HepG2 (cell line): ENCODE results near the gene TMEM247. TPM values are rescaled to one million over a fixed set of nuclear protein-coding genes. Genes with fewer than 3 reads are reported as not detected.

Source experiments
- BRF2 ChIP-seq: sonication (generic); formaldehyde crosslinking; IDR thresholded peaks from 2 replicates; pipeline ENCODE4 v1.8.1; 2022; ENCODE audit warnings: mild to moderate bottlenecking, missing genetic modification reagents
- HDAC2 ChIP-seq: sonication (generic); formaldehyde crosslinking; IDR thresholded peaks from 2 replicates; pipeline ENCODE4 v1.4.0; 2020; ENCODE audit warnings: missing genetic modification reagents
- KDM6A ChIP-seq: IDR thresholded peaks from 2 replicates; pipeline ENCODE4 v1.6.1; 2016; ENCODE audit warnings: low read depth
- KLF11 ChIP-seq: IDR thresholded peaks from 2 replicates; pipeline ENCODE4 v1.6.1; 2016; ENCODE audit warnings: missing compliant biosample characterization
- MED1 ChIP-seq: sonication (generic); formaldehyde crosslinking; IDR thresholded peaks from 2 replicates; pipeline ENCODE4 v1.4.0; 2020; ENCODE audit warnings: missing genetic modification reagents
- NAIF1 ChIP-seq: sonication (generic); formaldehyde crosslinking; IDR thresholded peaks from 2 replicates; pipeline ENCODE4 v1.5.0; 2020; ENCODE audit warnings: mild to moderate bottlenecking, missing genetic modification reagents, borderline replicate concordance
- NR2C2 ChIP-seq: sonication (generic); formaldehyde crosslinking; IDR thresholded peaks from 2 replicates; pipeline ENCODE4 v1.4.0; 2020; ENCODE audit warnings: missing genetic modification reagents, mild to moderate bottlenecking, moderate library complexity, borderline replicate concordance
- PAXIP1 ChIP-seq: sonication (generic); formaldehyde crosslinking; conservative IDR thresholded peaks from 2 replicates; pipeline ENCODE4 v1.4.0; 2020; ENCODE audit warnings: mild to moderate bottlenecking, missing genetic modification reagents, moderate library complexity
- RARA ChIP-seq: IDR thresholded peaks from 2 replicates; pipeline ENCODE4 v1.6.1; 2016; ENCODE audit warnings: missing genetic modification reagents, missing compliant biosample characterization
- RBAK ChIP-seq: sonication (generic); formaldehyde crosslinking; IDR thresholded peaks from 2 replicates; pipeline ENCODE4 v1.5.1; 2020; ENCODE audit warnings: mild to moderate bottlenecking, missing genetic modification reagents
- SP4 ChIP-seq: sonication (generic); formaldehyde crosslinking; IDR thresholded peaks from 2 replicates; pipeline ENCODE4 v1.8.1; 2023; ENCODE audit warnings: mild to moderate bottlenecking, missing genetic modification reagents
- TGIF2 ChIP-seq: IDR thresholded peaks from 2 replicates; pipeline ENCODE4 v1.6.1; 2016; ENCODE audit warnings: control low read depth, missing compliant biosample characterization
- THAP7 ChIP-seq: sonication (generic); formaldehyde crosslinking; IDR thresholded peaks from 2 replicates; pipeline ENCODE4 v1.8.1; 2023; ENCODE audit warnings: mild to moderate bottlenecking, missing genetic modification reagents
- ZBTB7B ChIP-seq: sonication (generic); formaldehyde crosslinking; IDR thresholded peaks from 2 replicates; pipeline ENCODE4 v1.4.0; 2020; ENCODE audit warnings: missing genetic modification reagents
- ZC3H4 ChIP-seq: sonication (generic); formaldehyde crosslinking; IDR thresholded peaks from 2 replicates; pipeline ENCODE4 v1.4.0; 2020; ENCODE audit warnings: missing genetic modification reagents, borderline replicate concordance
- ZHX1 ChIP-seq: sonication (generic); formaldehyde crosslinking; IDR thresholded peaks from 2 replicates; pipeline ENCODE4 v1.8.1; 2022; ENCODE audit warnings: low read depth, mild to moderate bottlenecking, missing genetic modification reagents
- ZNF34 ChIP-seq: sonication (generic); formaldehyde crosslinking; IDR thresholded peaks from 2 replicates; pipeline ENCODE4 v1.4.0; 2020; ENCODE audit warnings: mild to moderate bottlenecking, missing genetic modification reagents, borderline replicate concordance
- ZNF513 ChIP-seq: sonication (generic); formaldehyde crosslinking; conservative IDR thresholded peaks from 2 replicates; pipeline ENCODE4 v1.5.0; 2020; ENCODE audit warnings: missing genetic modification reagents
- ZNF644 ChIP-seq: IDR thresholded peaks from 2 replicates; pipeline ENCODE4 v1.6.1; 2016; ENCODE audit warnings: low read depth
- ZNF839 ChIP-seq: sonication (generic); formaldehyde crosslinking; IDR thresholded peaks from 2 replicates; pipeline ENCODE4 v1.4.0; 2020; ENCODE audit warnings: missing genetic modification reagents, mild to moderate bottlenecking, borderline replicate concordance
- ZSCAN29 ChIP-seq: sonication (generic); formaldehyde crosslinking; conservative IDR thresholded peaks from 2 replicates; pipeline ENCODE4 v1.4.0; 2020; ENCODE audit warnings: mild to moderate bottlenecking, missing genetic modification reagents
- polyA plus RNA-seq, 8 experiments: library from polyadenylated mRNA; depleted of rRNA in 3 of 8; stranded (reverse) in 7 of 8; unstranded in 1 of 8; fragments of >200 nt; fragmentation: Illumina TruSeq in 4 of 8; extraction: Trizol in 4 of 8; gene quantifications; 2 replicates each; pipeline versions ENCODE4 v1.2.1 to v1.2.3, GENCODE V29; 2011 to 2016; ENCODE audit warnings: low read depth in 4 of 8, missing spikeins in 1 of 8, mixed read lengths in 1 of 8; ENCODE audit not compliant: insufficient read depth in 1 of 8
- total RNA-seq, 5 experiments: library from RNA; depleted of rRNA; stranded (reverse); fragments of >200 nt; fragmentation: Illumina TruSeq; extraction: Trizol; gene quantifications; 2 replicates each; pipeline ENCODE4 v1.2.3, GENCODE V29; 2016; ENCODE audit warnings: low read depth in 1 of 5

Gene TMEM247
- total and polyA plus RNA-seq, 2 of the 13 experiments (the other 11 are each of a cell fraction or from before 2014, with no cell fraction given) = not detected

- TF ChIP-seq NAIF1 (CRISPR knock-in tag) (0 out of 2 replicates have a peak, but pooled peaks have one; percentile 19), ZSCAN29 (CRISPR knock-in tag) (peak; percentile 78; the same call in 1 of the 2 replicates), KDM6A (CRISPR knock-in tag) (peak; percentile 31; the same call in 1 of the 2 replicates), THAP7 (CRISPR knock-in tag) (no peak), NR2C2 (CRISPR knock-in tag) (peak; percentile 36; the same call in 1 of the 2 replicates), ZC3H4 (CRISPR knock-in tag) (no peak), BRF2 (peak; percentile 93), ZNF34 (CRISPR knock-in tag) (peak; percentile 11; the same call in 1 of the 2 replicates), ZHX1 (CRISPR knock-in tag) (0 out of 2 replicates have a peak, but pooled peaks have one; percentile 35), HDAC2 (CRISPR knock-in tag) (peak; percentile 86), TGIF2 (CRISPR knock-in tag) (no peak), RARA (CRISPR knock-in tag) (peak; percentile 30; the same call in 1 of the 2 replicates), SP4 (no peak), RBAK (no peak), ZNF513 (CRISPR knock-in tag) (no peak), MED1 (peak; percentile 80), KLF11 (CRISPR knock-in tag) (no peak), ZNF644 (CRISPR knock-in tag) (peak; percentile 53; the same call in 1 of the 2 replicates), ZNF839 (CRISPR knock-in tag) (no peak), ZBTB7B (CRISPR knock-in tag) (peak; percentile 69; the same call in 1 of the 2 replicates), PAXIP1 (CRISPR knock-in tag) (peak; percentile 82)
These were observed 44.5 kb upstream of the TMEM247 start (continued) for GRCh38 chr2:46434851-46435273.
